CD4-positive, alpha-beta T cell treated with Interleukin-15 for 4 hours (primary cell): ENCODE data around the gene NUP205.

Source experiments
- DNase-seq: peaks from one replicate; pipeline ENCODE4 v3.0.0-alpha.2; 2020; ENCODE audit warnings: low spot score

The NUP205 gene

GRCh38 chr7:135539629-135540028 is 18.1 kb upstream of the NUP205 start:
- DNase-seq = no peak

- no peak for DNase-seq
Measured at GRCh38 chr7:135541029-135541428, 16.7 kb upstream of the NUP205 start.

- no peak for DNase-seq
Measured at GRCh38 chr7:135550196-135550595, 7.5 kb upstream of the NUP205 start.

- no peak for DNase-seq
Measured at GRCh38 chr7:135552148-135552547, 5.6 kb upstream of the NUP205 start.

- no peak for DNase-seq
Measured at GRCh38 chr7:135553346-135553745, 4.4 kb upstream of the NUP205 start.

GRCh38 chr7:135558337-135558767 is 635 bp downstream of the NUP205 start:
- peak; percentile 72 for DNase-seq

GRCh38 chr7:135558881-135559280 is 1.2 kb downstream of the NUP205 start:
- no peak for DNase-seq

- no peak for DNase-seq
Measured at GRCh38 chr7:135560631-135561030, 2.9 kb downstream of the NUP205 start.

- DNase-seq = no peak
Measured at GRCh38 chr7:135562720-135563119, 5.0 kb downstream of the NUP205 start.

- DNase-seq = no peak
Measured at GRCh38 chr7:135571834-135572233, 14.1 kb downstream of the NUP205 start.

GRCh38 chr7:135573541-135573940 is 15.8 kb downstream of the NUP205 start:
- no peak for DNase-seq

GRCh38 chr7:135575296-135575695 is 17.6 kb downstream of the NUP205 start:
- no peak for DNase-seq

- DNase-seq = no peak
Measured at GRCh38 chr7:135578569-135578968, 20.9 kb downstream of the NUP205 start.

- DNase-seq = no peak
Measured at GRCh38 chr7:135584362-135585353, 26.9 kb downstream of the NUP205 start.

GRCh38 chr7:135597181-135597925 is 39.6 kb downstream of the NUP205 start:
- no peak for DNase-seq

GRCh38 chr7:135597926-135598305 is 40.2 kb downstream of the NUP205 start:
- DNase-seq = no peak

GRCh38 chr7:135599471-135599870 is 41.8 kb downstream of the NUP205 start:
- no peak for DNase-seq

GRCh38 chr7:135600226-135600625 is 42.5 kb downstream of the NUP205 start:
- DNase-seq = no peak

GRCh38 chr7:135601182-135601581 is 43.5 kb downstream of the NUP205 start:
- no peak for DNase-seq

- DNase-seq = no peak
Measured at GRCh38 chr7:135602304-135602703, 44.6 kb downstream of the NUP205 start.

GRCh38 chr7:135616136-135616535 is 58.4 kb downstream of the NUP205 start:
- DNase-seq = no peak

- DNase-seq = no peak
Measured at GRCh38 chr7:135617781-135618180, 60.1 kb downstream of the NUP205 start.

GRCh38 chr7:135618510-135618909 is 60.8 kb downstream of the NUP205 start:
- no peak for DNase-seq
